ENCODE measurements around the gene GRM2.

Gene GRM2

GRCh38 chr3:51662456-51662855 lies 44.4 kb upstream of the GRM2 start:
- H4K20me1 ChIP-seq (ENCODE audit: insufficient read depth, low read length) = peaks cover 3% of the 10 kb centered on the region; the same call in 1 of the 2 replicates
- no peak overlapping the region for H3K4me3 ChIP-seq (ENCODE audit: low read depth in 1 of 2, low read length in 2 of 2)
- H3K4me2 ChIP-seq (ENCODE audit: insufficient read depth, low read length) = no peak overlapping the region
- DNase-seq = no peak
- no peak for ATAC-seq (ENCODE audit: insufficient read depth, low read depth)
- H3K79me2 ChIP-seq (ENCODE audit: insufficient read depth, low read length) = no peaks in the 10 kb centered on the region
- H3K27ac ChIP-seq (ENCODE audit: low read length) = no peak overlapping the region
- H3K36me3 ChIP-seq (ENCODE audit: insufficient read depth, low read length) = peaks cover 48% of the 10 kb centered on the region
- H3K9me3 ChIP-seq (ENCODE audit: insufficient read depth, low read length, severe bottlenecking) = no peaks in the 10 kb centered on the region
- H3K9ac ChIP-seq (ENCODE audit: low read depth, low read length) = no peak overlapping the region
- TF ChIP-seq, protein P1, sequence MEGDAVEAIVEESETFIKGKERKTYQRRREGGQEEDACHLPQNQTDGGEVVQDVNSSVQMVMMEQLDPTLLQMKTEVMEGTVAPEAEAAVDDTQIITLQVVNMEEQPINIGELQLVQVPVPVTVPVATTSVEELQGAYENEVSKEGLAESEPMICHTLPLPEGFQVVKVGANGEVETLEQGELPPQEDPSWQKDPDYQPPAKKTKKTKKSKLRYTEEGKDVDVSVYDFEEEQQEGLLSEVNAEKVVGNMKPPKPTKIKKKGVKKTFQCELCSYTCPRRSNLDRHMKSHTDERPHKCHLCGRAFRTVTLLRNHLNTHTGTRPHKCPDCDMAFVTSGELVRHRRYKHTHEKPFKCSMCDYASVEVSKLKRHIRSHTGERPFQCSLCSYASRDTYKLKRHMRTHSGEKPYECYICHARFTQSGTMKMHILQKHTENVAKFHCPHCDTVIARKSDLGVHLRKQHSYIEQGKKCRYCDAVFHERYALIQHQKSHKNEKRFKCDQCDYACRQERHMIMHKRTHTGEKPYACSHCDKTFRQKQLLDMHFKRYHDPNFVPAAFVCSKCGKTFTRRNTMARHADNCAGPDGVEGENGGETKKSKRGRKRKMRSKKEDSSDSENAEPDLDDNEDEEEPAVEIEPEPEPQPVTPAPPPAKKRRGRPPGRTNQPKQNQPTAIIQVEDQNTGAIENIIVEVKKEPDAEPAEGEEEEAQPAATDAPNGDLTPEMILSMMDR (IDR thresholded peaks at IDR 0.05; ENCODE audit: borderline replicate concordance, extremely low read depth, low read length, poor library complexity, severe bottlenecking) = no peak
- TF ChIP-seq EZH2 (IDR thresholded peaks at IDR 0.05; ENCODE audit: borderline replicate concordance, low read depth, low read length, severe bottlenecking) = no peak
- H3K4me1 ChIP-seq (ENCODE audit: insufficient read depth, low read length) = no peaks in the 10 kb centered on the region
- no peaks in the 10 kb centered on the region for H3K27me3 ChIP-seq (ENCODE audit: insufficient read depth, low read length, poor library complexity)
- no peak overlapping the region for H2AFZ ChIP-seq (ENCODE audit: low read depth, low read length)

GRCh38 chr3:51668756-51669155 lies 38.1 kb upstream of the GRM2 start:
- H3K4me2 ChIP-seq (ENCODE audit: insufficient read depth, low read length) = no peak overlapping the region

DNA sequence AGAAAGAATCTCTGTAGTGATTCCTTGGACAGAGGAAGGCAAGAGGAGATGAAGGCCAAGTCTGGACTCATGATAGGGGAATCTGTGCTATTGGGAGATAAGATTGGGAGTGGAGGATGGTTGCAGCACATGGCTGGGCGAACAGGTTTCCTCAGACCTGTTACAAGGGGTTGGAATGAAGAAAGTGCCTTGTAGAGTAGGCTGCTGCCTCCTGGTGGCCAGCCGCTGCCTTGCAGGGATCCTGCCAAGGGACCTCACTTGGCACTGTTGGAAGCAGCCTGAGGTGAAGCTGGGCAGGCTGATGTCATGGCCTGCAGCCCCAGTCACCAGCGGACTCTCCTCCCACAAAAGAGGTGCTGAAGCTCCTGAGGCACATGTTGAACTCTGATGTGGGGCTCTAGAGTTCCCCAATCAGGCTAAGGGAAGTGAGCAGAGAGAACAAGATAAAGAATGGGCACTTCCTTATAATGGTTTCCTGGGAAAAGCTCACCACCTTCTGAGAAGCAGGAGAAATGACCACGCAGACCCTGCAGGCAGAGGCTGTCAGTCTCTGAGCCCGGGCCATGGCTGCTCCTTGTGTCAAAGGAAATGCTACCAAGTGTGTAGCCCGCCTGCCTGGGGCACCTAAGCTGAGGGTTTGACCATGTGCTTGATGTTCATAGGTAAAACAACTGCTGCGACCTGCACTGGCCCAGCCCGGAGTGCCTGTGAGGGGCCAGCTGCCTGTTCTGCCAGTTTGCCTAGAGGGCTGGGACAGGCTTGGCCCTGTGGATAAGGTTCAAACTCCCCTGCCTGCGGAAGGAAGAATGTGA lies 37.4 kb upstream of the GRM2 start:
- peaks cover 5% of the 10 kb centered on the region for H3K36me3 ChIP-seq (ENCODE audit: insufficient read depth, low read length)
- ATAC-seq (ENCODE audit: insufficient read depth, low read depth) = peak; percentile 58
- TF ChIP-seq, protein P1 (IDR thresholded peaks at IDR 0.05; ENCODE audit: borderline replicate concordance, extremely low read depth, low read length, poor library complexity, severe bottlenecking) = peak; percentile 98
- TF ChIP-seq EZH2 (IDR thresholded peaks at IDR 0.05; ENCODE audit: borderline replicate concordance, low read depth, low read length, severe bottlenecking) = no peak
- peaks cover 45% of the 10 kb centered on the region for H3K4me1 ChIP-seq (ENCODE audit: insufficient read depth, low read length)
- H3K79me2 ChIP-seq (ENCODE audit: insufficient read depth, low read length) = peaks cover 30% of the 10 kb centered on the region
- H3K27ac ChIP-seq (ENCODE audit: low read length) = no peak overlapping the region
- no peak overlapping the region for H3K4me3 ChIP-seq (ENCODE audit: low read depth in 1 of 2, low read length in 2 of 2)
- H2AFZ ChIP-seq (ENCODE audit: low read depth, low read length) = peak overlapping the region; percentile 38; the same call in 1 of the 2 replicates
- H3K27me3 ChIP-seq (ENCODE audit: insufficient read depth, low read length, poor library complexity) = no peaks in the 10 kb centered on the region
- peak; percentile 85 for DNase-seq
- peaks cover 13% of the 10 kb centered on the region; the same call in 1 of the 2 replicates for H4K20me1 ChIP-seq (ENCODE audit: insufficient read depth, low read length)
- H3K4me2 ChIP-seq (ENCODE audit: insufficient read depth, low read length) = no peak overlapping the region
- H3K9ac ChIP-seq (ENCODE audit: low read depth, low read length) = no peak overlapping the region
- no peaks in the 10 kb centered on the region for H3K9me3 ChIP-seq (ENCODE audit: insufficient read depth, low read length, severe bottlenecking)

More at GRCh38 chr3:51668756-51669155, 38.1 kb upstream of the GRM2 start:
- H3K36me3 ChIP-seq (ENCODE audit: insufficient read depth, low read length) = peaks cover under 1% of the 10 kb centered on the region
- no peak for ATAC-seq (ENCODE audit: insufficient read depth, low read depth)
- TF ChIP-seq, protein P1 (IDR thresholded peaks at IDR 0.05; ENCODE audit: borderline replicate concordance, extremely low read depth, low read length, poor library complexity, severe bottlenecking) = no peak
- no peak for TF ChIP-seq EZH2 (IDR thresholded peaks at IDR 0.05; ENCODE audit: borderline replicate concordance, low read depth, low read length, severe bottlenecking)
- H3K9ac ChIP-seq (ENCODE audit: low read depth, low read length) = no peak overlapping the region
- H3K27ac ChIP-seq (ENCODE audit: low read length) = no peak overlapping the region; the same call in 1 of the 2 replicates
- H3K79me2 ChIP-seq (ENCODE audit: insufficient read depth, low read length) = peaks cover 26% of the 10 kb centered on the region
- H3K27me3 ChIP-seq (ENCODE audit: insufficient read depth, low read length, poor library complexity) = no peaks in the 10 kb centered on the region
- H2AFZ ChIP-seq (ENCODE audit: low read depth, low read length) = 0 out of 2 replicates have a peak overlapping the region, but pooled peaks have one; percentile 38
- peaks cover 39% of the 10 kb centered on the region for H3K4me1 ChIP-seq (ENCODE audit: insufficient read depth, low read length)
- H4K20me1 ChIP-seq (ENCODE audit: insufficient read depth, low read length) = peaks cover 7% of the 10 kb centered on the region; the same call in 1 of the 2 replicates
- DNase-seq = no peak
- no peaks in the 10 kb centered on the region for H3K9me3 ChIP-seq (ENCODE audit: insufficient read depth, low read length, severe bottlenecking)
- H3K4me3 ChIP-seq (ENCODE audit: low read depth in 1 of 2, low read length in 2 of 2) = no peak overlapping the region

Measured in DND-41 (cell line).